Lower leg skin (tissue), 3 donors: Measurements from ENCODE around the gene ANK2.

Experiments used
- CTCF ChIP-seq, 3 donors: fragments of 450-650 bp; IDR thresholded peaks; one replicate each; pipeline ENCODE4 v1.5.1; 2016; ENCODE audit warnings: antibody characterized with exemption in 3 of 3, mild to moderate bottlenecking in 3 of 3, moderate library complexity in 2 of 3
- POLR2A ChIP-seq, 2 donors: fragments of 450-650 bp; IDR thresholded peaks; one replicate each; pipeline ENCODE4 v1.6.1; 2016 to 2017; ENCODE audit warnings: antibody characterized with exemption in 2 of 2, mild to moderate bottlenecking in 1 of 2, moderate library complexity in 1 of 2

- TF ChIP-seq POLR2A (IDR thresholded peaks at IDR 0.05) (no peak), CTCF (IDR thresholded peaks at IDR 0.05) (no peak)
These were observed 193.9 kb downstream of the ANK2 start for GRCh38 chr4:113243312-113243711.
